Measurements from ENCODE around the gene FMN2.

The FMN2 gene

DNA sequence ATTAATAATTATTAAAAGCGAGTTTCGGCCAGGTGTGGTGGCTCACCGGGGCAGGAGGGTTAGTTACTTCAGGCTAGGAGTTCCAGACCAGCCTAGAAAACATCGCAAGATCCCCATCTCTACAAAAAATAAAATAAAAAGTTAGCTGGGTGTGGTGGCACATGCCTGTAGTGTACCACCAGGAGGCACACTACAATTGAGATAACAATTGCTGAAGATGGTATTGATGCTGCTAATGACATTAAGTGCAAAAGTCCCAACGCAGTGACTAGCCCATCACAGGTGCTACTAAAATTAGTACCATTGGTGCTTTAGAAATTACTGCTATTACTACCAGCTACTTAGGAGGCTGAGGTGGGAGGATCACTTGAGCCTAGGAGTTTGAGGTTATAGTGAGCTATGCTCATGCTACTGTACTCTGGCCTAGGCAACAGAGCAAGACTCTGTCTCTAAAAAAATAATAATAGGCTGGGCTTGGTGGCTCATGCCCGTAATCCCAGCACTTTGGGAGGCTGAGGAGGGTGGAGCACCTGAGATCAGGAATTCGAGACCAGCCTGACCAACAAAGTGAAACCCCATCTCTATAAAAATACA, 363.6 kb downstream of the FMN2 start:
- Histone ChIP-seq H3K18ac (ENCODE audit: low read length) (no peak overlapping the region), H3K4me1 (ENCODE audit: control insufficient read depth, low read depth, low read length) (no peaks in the 10 kb centered on the region), H3K23ac (ENCODE audit: low read length) (no peak overlapping the region), H3K56ac (ENCODE audit: low read length) (no peak overlapping the region), H3K4ac (ENCODE audit: low read depth, low read length) (no peak overlapping the region), H2AK5ac (ENCODE audit: low read length) (no peak overlapping the region), H3K4me3 (ENCODE audit: low read length) (no peak overlapping the region), H2BK5ac (ENCODE audit: low read length) (no peak overlapping the region), H3K36me3 (ENCODE audit: control insufficient read depth, insufficient read depth, low read length) (no peaks in the 10 kb centered on the region), H3K4me2 (ENCODE audit: low read length) (no peak overlapping the region), H2BK120ac (ENCODE audit: low read depth, low read length) (no peak overlapping the region), H3K27me3 (ENCODE audit: insufficient read depth, low read length, poor library complexity) (no peaks in the 10 kb centered on the region), H3K79me2 (ENCODE audit: control insufficient read depth, insufficient read depth, low read length) (no peaks in the 10 kb centered on the region), H3K9ac (ENCODE audit: low read length) (no peak overlapping the region), H4K8ac (ENCODE audit: low read depth, low read length) (no peak overlapping the region), H2BK15ac (replicated peaks; ENCODE audit: low read depth) (no peak overlapping the region), H4K5ac (ENCODE audit: low read length) (no peak overlapping the region), H3K27ac (ENCODE audit: low read depth, low read length) (no peak overlapping the region), H3K79me1 (ENCODE audit: low read length) (no peaks in the 10 kb centered on the region)
- peak; percentile 49 for DNase-seq
- no CpG with 5 or more reads among the region's 7 CpGs for WGBS (ENCODE audit: extremely low coverage, insufficient coverage, low lambda C conversion rate)

DNA sequence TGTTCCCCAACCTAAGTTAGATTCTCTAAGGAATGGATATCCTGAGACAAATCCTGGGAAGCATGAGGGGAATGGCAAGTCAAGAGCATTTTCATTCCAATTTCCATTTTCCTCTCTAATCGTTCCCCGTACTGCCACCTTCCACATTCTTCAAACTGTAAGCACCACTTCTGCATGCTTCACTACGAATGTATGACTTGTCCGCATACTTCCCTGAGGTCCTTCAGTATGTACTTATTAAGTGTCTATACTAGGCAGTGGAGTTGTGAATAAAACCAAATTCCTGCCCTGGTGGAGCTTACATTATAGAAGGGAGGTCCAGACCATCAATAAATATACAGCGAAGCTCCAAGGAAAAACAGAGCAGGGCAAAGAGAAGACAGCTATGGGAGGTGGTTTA, 365.5 kb downstream of the FMN2 start:
- Histone ChIP-seq H2BK120ac (ENCODE audit: low read depth, low read length) (no peak overlapping the region), H3K27ac (ENCODE audit: low read depth, low read length) (no peak overlapping the region), H4K5ac (ENCODE audit: low read length) (no peak overlapping the region), H2AK5ac (ENCODE audit: low read length) (no peak overlapping the region), H4K8ac (ENCODE audit: low read depth, low read length) (no peak overlapping the region), H2BK15ac (replicated peaks; ENCODE audit: low read depth) (no peak overlapping the region), H3K79me2 (ENCODE audit: control insufficient read depth, insufficient read depth, low read length) (no peaks in the 10 kb centered on the region), H3K23ac (ENCODE audit: low read length) (no peak overlapping the region), H3K4me1 (ENCODE audit: control insufficient read depth, low read depth, low read length) (no peaks in the 10 kb centered on the region), H3K4me2 (ENCODE audit: low read length) (no peak overlapping the region), H3K4me3 (ENCODE audit: low read length) (no peak overlapping the region), H3K18ac (ENCODE audit: low read length) (no peak overlapping the region), H3K79me1 (ENCODE audit: low read length) (no peaks in the 10 kb centered on the region), H3K4ac (ENCODE audit: low read depth, low read length) (no peak overlapping the region), H2BK5ac (ENCODE audit: low read length) (no peak overlapping the region), H3K36me3 (ENCODE audit: control insufficient read depth, insufficient read depth, low read length) (no peaks in the 10 kb centered on the region), H3K56ac (ENCODE audit: low read length) (no peak overlapping the region), H3K27me3 (ENCODE audit: insufficient read depth, low read length, poor library complexity) (no peaks in the 10 kb centered on the region), H3K9ac (ENCODE audit: low read length) (no peak overlapping the region)
- no CpG with 5 or more reads among the region's 5 CpGs for WGBS (ENCODE audit: extremely low coverage, insufficient coverage, low lambda C conversion rate)
- DNase-seq, result no peak

GRCh38 chr1:240462277-240462676, 370.6 kb downstream of the FMN2 start:
- no peak for DNase-seq
- H3K27ac ChIP-seq (ENCODE audit: low read depth, low read length), result no peak overlapping the region
- H3K36me3 ChIP-seq (ENCODE audit: control insufficient read depth, insufficient read depth, low read length), result no peaks in the 10 kb centered on the region
- no peak overlapping the region for H3K56ac ChIP-seq (ENCODE audit: low read length)
- no peak overlapping the region for H3K4me3 ChIP-seq (ENCODE audit: low read length)
- no peaks in the 10 kb centered on the region for H3K27me3 ChIP-seq (ENCODE audit: insufficient read depth, low read length, poor library complexity)
- no peak overlapping the region for H3K9ac ChIP-seq (ENCODE audit: low read length)
- H2BK5ac ChIP-seq (ENCODE audit: low read length), result no peak overlapping the region
- no peak overlapping the region for H3K18ac ChIP-seq (ENCODE audit: low read length)
- H3K4ac ChIP-seq (ENCODE audit: low read depth, low read length), result no peak overlapping the region
- H2BK120ac ChIP-seq (ENCODE audit: low read depth, low read length), result no peak overlapping the region
- no peak overlapping the region for H3K23ac ChIP-seq (ENCODE audit: low read length)
- no peak overlapping the region for H2AK5ac ChIP-seq (ENCODE audit: low read length)
- no peak overlapping the region for H3K4me2 ChIP-seq (ENCODE audit: low read length)
- H4K5ac ChIP-seq (ENCODE audit: low read length), result no peak overlapping the region
- no peak overlapping the region for H4K8ac ChIP-seq (ENCODE audit: low read depth, low read length)
- WGBS (ENCODE audit: extremely low coverage, insufficient coverage, low lambda C conversion rate), result no CpG with 5 or more reads among the region's 3 CpGs
- no peak overlapping the region for H2BK15ac ChIP-seq (replicated peaks; ENCODE audit: low read depth)
- H3K4me1 ChIP-seq (ENCODE audit: control insufficient read depth, low read depth, low read length), result peaks cover 6% of the 10 kb centered on the region
- H3K79me2 ChIP-seq (ENCODE audit: control insufficient read depth, insufficient read depth, low read length), result no peaks in the 10 kb centered on the region
- H3K79me1 ChIP-seq (ENCODE audit: low read length), result no peaks in the 10 kb centered on the region

DNA sequence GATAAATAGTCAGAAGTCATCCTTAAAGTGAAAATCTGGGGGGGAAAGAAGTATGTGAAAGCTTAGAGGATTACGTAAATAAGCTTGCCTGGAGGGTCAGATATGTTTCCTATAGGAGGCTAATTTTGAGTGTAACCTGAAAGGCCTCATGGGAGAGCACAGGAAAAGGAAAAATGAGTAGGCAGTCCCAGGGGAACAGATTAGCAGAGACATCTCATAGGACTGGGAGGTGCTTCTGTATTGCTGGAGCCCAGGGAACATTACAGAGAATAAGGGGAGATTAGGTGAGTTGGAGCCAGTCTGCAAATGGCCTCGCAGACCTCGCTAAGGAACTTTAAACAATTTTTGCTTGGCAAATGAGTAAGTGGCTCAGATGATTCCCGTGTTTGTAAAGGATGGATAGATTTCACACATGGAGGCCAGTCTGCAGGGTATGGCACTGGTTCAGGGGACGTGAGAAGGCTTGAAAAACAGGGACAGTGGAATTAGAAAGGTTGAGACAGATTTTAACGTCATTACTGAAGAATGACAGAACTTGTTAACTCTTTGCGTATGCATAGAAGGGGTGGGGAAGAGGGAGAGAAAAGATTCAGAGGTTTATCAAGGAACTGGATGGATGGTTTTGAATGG, 371.2 kb downstream of the FMN2 start:
- Histone ChIP-seq H3K79me1 (ENCODE audit: low read length) (no peaks in the 10 kb centered on the region), H3K27me3 (ENCODE audit: insufficient read depth, low read length, poor library complexity) (no peaks in the 10 kb centered on the region), H4K5ac (ENCODE audit: low read length) (no peak overlapping the region), H3K4me3 (ENCODE audit: low read length) (no peak overlapping the region), H2BK15ac (replicated peaks; ENCODE audit: low read depth) (no peak overlapping the region), H2BK5ac (ENCODE audit: low read length) (no peak overlapping the region), H4K8ac (ENCODE audit: low read depth, low read length) (no peak overlapping the region), H3K56ac (ENCODE audit: low read length) (no peak overlapping the region), H3K79me2 (ENCODE audit: control insufficient read depth, insufficient read depth, low read length) (no peaks in the 10 kb centered on the region), H3K23ac (ENCODE audit: low read length) (no peak overlapping the region), H2BK120ac (ENCODE audit: low read depth, low read length) (no peak overlapping the region), H3K36me3 (ENCODE audit: control insufficient read depth, insufficient read depth, low read length) (no peaks in the 10 kb centered on the region), H2AK5ac (ENCODE audit: low read length) (no peak overlapping the region), H3K4me2 (ENCODE audit: low read length) (no peak overlapping the region), H3K4ac (ENCODE audit: low read depth, low read length) (no peak overlapping the region), H3K27ac (ENCODE audit: low read depth, low read length) (no peak overlapping the region), H3K9ac (ENCODE audit: low read length) (no peak overlapping the region), H3K4me1 (ENCODE audit: control insufficient read depth, low read depth, low read length) (peaks cover 6% of the 10 kb centered on the region), H3K18ac (ENCODE audit: low read length) (no peak overlapping the region)
- no peak for DNase-seq
- no CpG with 5 or more reads among the region's 7 CpGs for WGBS (ENCODE audit: extremely low coverage, insufficient coverage, low lambda C conversion rate)

- H3K23ac ChIP-seq (ENCODE audit: low read length), result no peak overlapping the region
- H3K36me3 ChIP-seq (ENCODE audit: control insufficient read depth, insufficient read depth, low read length), result no peaks in the 10 kb centered on the region
- no peaks in the 10 kb centered on the region for H3K79me1 ChIP-seq (ENCODE audit: low read length)
- no peak for DNase-seq
- no peaks in the 10 kb centered on the region for H3K27me3 ChIP-seq (ENCODE audit: insufficient read depth, low read length, poor library complexity)
- H4K5ac ChIP-seq (ENCODE audit: low read length), result no peak overlapping the region
- no peak overlapping the region for H2BK15ac ChIP-seq (replicated peaks; ENCODE audit: low read depth)
- no peak overlapping the region for H2AK5ac ChIP-seq (ENCODE audit: low read length)
- peaks cover 6% of the 10 kb centered on the region for H3K4me1 ChIP-seq (ENCODE audit: control insufficient read depth, low read depth, low read length)
- H3K79me2 ChIP-seq (ENCODE audit: control insufficient read depth, insufficient read depth, low read length), result no peaks in the 10 kb centered on the region
- no peak overlapping the region for H3K27ac ChIP-seq (ENCODE audit: low read depth, low read length)
- H3K9ac ChIP-seq (ENCODE audit: low read length), result no peak overlapping the region
- H3K56ac ChIP-seq (ENCODE audit: low read length), result no peak overlapping the region
- no peak overlapping the region for H2BK5ac ChIP-seq (ENCODE audit: low read length)
- no peak overlapping the region for H2BK120ac ChIP-seq (ENCODE audit: low read depth, low read length)
- H3K4me2 ChIP-seq (ENCODE audit: low read length), result no peak overlapping the region
- WGBS (ENCODE audit: extremely low coverage, insufficient coverage, low lambda C conversion rate), result no CpG with 5 or more reads among the region's 2 CpGs
- no peak overlapping the region for H3K18ac ChIP-seq (ENCODE audit: low read length)
- no peak overlapping the region for H3K4ac ChIP-seq (ENCODE audit: low read depth, low read length)
- H4K8ac ChIP-seq (ENCODE audit: low read depth, low read length), result no peak overlapping the region
- no peak overlapping the region for H3K4me3 ChIP-seq (ENCODE audit: low read length)
Observed at GRCh38 chr1:240464099-240464498, 372.4 kb downstream of the FMN2 start.

DNA sequence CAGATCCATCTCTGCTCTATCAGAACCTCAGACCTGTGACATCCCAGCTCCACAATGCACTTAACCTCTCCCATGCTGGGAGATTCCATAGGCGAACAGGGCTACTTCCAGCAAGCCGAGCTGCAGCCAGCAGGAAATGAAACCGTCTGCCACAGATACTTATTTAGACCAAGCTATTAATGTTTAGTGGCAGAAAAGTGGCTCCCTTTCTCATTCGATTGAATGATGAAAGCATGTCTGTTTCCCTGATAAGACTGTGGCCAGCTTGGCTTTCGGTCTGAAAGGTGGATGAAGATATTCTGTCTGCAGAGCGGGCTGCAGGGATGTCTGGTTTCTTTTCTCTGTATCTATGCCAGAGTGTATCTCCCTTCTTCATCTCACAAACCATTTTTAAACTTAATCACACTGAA, 373.9 kb downstream of the FMN2 start:
- H3K18ac ChIP-seq (ENCODE audit: low read length), result no peak overlapping the region
- no peak overlapping the region for H3K27ac ChIP-seq (ENCODE audit: low read depth, low read length)
- peak; percentile 92 for DNase-seq
- H3K4me1 ChIP-seq (ENCODE audit: control insufficient read depth, low read depth, low read length), result peaks cover 6% of the 10 kb centered on the region
- H3K56ac ChIP-seq (ENCODE audit: low read length), result no peak overlapping the region
- H3K4me3 ChIP-seq (ENCODE audit: low read length), result no peak overlapping the region
- no peak overlapping the region for H4K8ac ChIP-seq (ENCODE audit: low read depth, low read length)
- peak overlapping the region; percentile 16 for H3K4ac ChIP-seq (ENCODE audit: low read depth, low read length)
- H3K23ac ChIP-seq (ENCODE audit: low read length), result no peak overlapping the region
- H2AK5ac ChIP-seq (ENCODE audit: low read length), result no peak overlapping the region
- no peak overlapping the region for H2BK120ac ChIP-seq (ENCODE audit: low read depth, low read length)
- no peak overlapping the region for H3K9ac ChIP-seq (ENCODE audit: low read length)
- no CpG with 5 or more reads among the region's 6 CpGs for WGBS (ENCODE audit: extremely low coverage, insufficient coverage, low lambda C conversion rate)
- no peaks in the 10 kb centered on the region for H3K27me3 ChIP-seq (ENCODE audit: insufficient read depth, low read length, poor library complexity)
- no peak overlapping the region for H2BK15ac ChIP-seq (replicated peaks; ENCODE audit: low read depth)
- H2BK5ac ChIP-seq (ENCODE audit: low read length), result no peak overlapping the region
- H4K5ac ChIP-seq (ENCODE audit: low read length), result no peak overlapping the region
- no peaks in the 10 kb centered on the region for H3K79me1 ChIP-seq (ENCODE audit: low read length)
- H3K4me2 ChIP-seq (ENCODE audit: low read length), result no peak overlapping the region
- no peaks in the 10 kb centered on the region for H3K36me3 ChIP-seq (ENCODE audit: control insufficient read depth, insufficient read depth, low read length)
- H3K79me2 ChIP-seq (ENCODE audit: control insufficient read depth, insufficient read depth, low read length), result no peaks in the 10 kb centered on the region

Measured in mesendoderm (in vitro differentiated cells).